Heart left ventricle (tissue), 16 donors: ENCODE measurements around the gene CGB2. TPM values are rescaled to one million over a fixed set of nuclear protein-coding genes. Genes with fewer than 3 reads are reported as not detected.
"Not testable (repeated sequence)": the region's sequence is repeated elsewhere in the genome, so short reads cannot be mapped to it uniquely, and the experiment has no call there.

Experiments
- ATAC-seq, 4 donors: fragments of 200-7000 bp; cut with Tn5 transposase; one replicate each; pipeline ENCODE4 v1.9.1; 2020 to 2022; ENCODE audit warnings: moderate library complexity in 4 of 4, mild to moderate bottlenecking in 3 of 4, moderate number of reproducible peaks in 1 of 4
- DNase-seq, 5 donors: peaks; one replicate each; pipeline ENCODE4 v3.0.0-alpha.2; 2020
- H3K27ac ChIP-seq, 12 donors: fragments of 200-600 bp; sonication (generic) in 4 of 12; one replicate each; pipeline versions ENCODE4 v1.5.0 to v1.8.0; 2016 to 2022; ENCODE audit warnings: mild to moderate bottlenecking in 2 of 12
- H3K27me3 ChIP-seq, 9 donors: fragments of 200-600 bp; sonication (generic) in 2 of 9; one replicate each; pipeline versions ENCODE4 v1.5.1 to v1.8.0; 2016 to 2022; ENCODE audit warnings: mild to moderate bottlenecking in 3 of 9
- H3K36me3 ChIP-seq, 9 donors: fragments of 200-600 bp; sonication (generic) in 2 of 9; one replicate each; pipeline versions ENCODE4 v1.5.0 to v1.8.0; 2018 to 2022; ENCODE audit warnings: mild to moderate bottlenecking in 2 of 9
- H3K4me1 ChIP-seq, 12 donors: fragments of 200-600 bp; sonication (generic) in 4 of 12; one replicate each; pipeline versions ENCODE4 v1.5.0 to v1.8.0; 2016 to 2022; ENCODE audit warnings: mild to moderate bottlenecking in 3 of 12
- H3K4me3 ChIP-seq, 12 donors: fragments of 200-600 bp; sonication (generic) in 4 of 12; one replicate each; pipeline versions ENCODE4 v1.5.0 to v1.8.0; 2017 to 2022; ENCODE audit warnings: mild to moderate bottlenecking in 9 of 12, moderate library complexity in 4 of 12
- H3K9me3 ChIP-seq, 12 donors: fragments of 200-600 bp; sonication (generic) in 4 of 12; one replicate each; pipeline versions ENCODE4 v1.5.0 to v1.8.0; 2016 to 2022; ENCODE audit warnings: mild to moderate bottlenecking in 1 of 12
- POLR2A ChIP-seq, 2 donors: fragments of 450-650 bp; IDR thresholded peaks; one replicate each; pipeline ENCODE4 v1.6.1; 2017; ENCODE audit warnings: antibody characterized with exemption in 2 of 2, mild to moderate bottlenecking in 2 of 2, moderate library complexity in 2 of 2
- WGBS, 4 donors: extraction: QIAGEN DNeasy Blood & Tissue Kit in 2 of 4; methylation state at CpG; one replicate each; pipeline versions ENCODE4 v1.1.5 to v1.1.7; 2013 to 2018; 5-methylcytosine and 5-hydroxymethylcytosine counted together
- intact Hi-C, 10 donors: fragments of 100-400 bp; cut with DNase I; formaldehyde crosslinking; loops; one replicate each; pipeline versions ENCODE4 v1.11.1 to v1.14.2; 2022
- polyA plus RNA-seq, 2 donors: library from polyadenylated mRNA; stranded (reverse); fragments of 200-250 nt; gene quantifications; one replicate each; pipeline ENCODE4 v1.2.3, GENCODE V29; 2013
- total RNA-seq, 9 donors: library from RNA; depleted of rRNA in 2 of 9; stranded (reverse); fragments of >200 nt in 2 of 9; fragmentation: NEBNext Ultra II Directional in 3 of 9; extraction: Animal tissue kit (Norgen Biotek cat#: 25700) in 3 of 9; gene quantifications; one replicate each; pipeline versions ENCODE4 v1.1.0 to v1.2.4, GENCODE V29; 2016 to 2023
- TF ChIP-seq, protein P1 (sequence below), 12 donors: fragments of 200-600 bp; sonication (generic) in 4 of 12; IDR thresholded peaks; one replicate each; pipeline versions ENCODE4 v1.5.0 to v1.8.0; 2018 to 2022; ENCODE audit warnings: antibody characterized with exemption in 12 of 12, mild to moderate bottlenecking in 5 of 12
- donor health status: ischemic (EF 13 %, LVEDD 7.1; RV severe dilation, severe dysfunction).
- donor health status: healthy with polysubstance abuse.
- donor health status: DM: no; HTN: yes; CAD: no.
- donor health status: DM: no; HTN: no; CAD: no.
- donor health status: ischemic (EF 25% LVEDD 6.9; RV normal size, moderate dysfunction).
- donor health status: ischemic (EF 25% LVEDD 5.7; RV mildly dilated, moderate dysfunction).
- donor health status: healthy.
- donor health status: DM: yes; HTN: yes; CAD: no.
- donor health status: ischemic (EF 35%, LVEDD 5.7; RV mildly dilated, moderate dysfunction).
- donor health status: nonischemic (EF 11% LVEDD 7.7; RV severe dilation, severe dysfunction).
- donor health status: DM: yes; HTN: yes; CAD: no.
- donor health status: PGD.
- donor health status: ischemic (EF 29% LVEDD 5.4; RV normal size, mild dysfunction).
- donor health status: nonischemic (EF 23%, LVEDD 6.1; RV moderate dilation, normal function).

CGB2 gene
- total and polyA plus RNA-seq, 11 donors = not detected

DNA sequence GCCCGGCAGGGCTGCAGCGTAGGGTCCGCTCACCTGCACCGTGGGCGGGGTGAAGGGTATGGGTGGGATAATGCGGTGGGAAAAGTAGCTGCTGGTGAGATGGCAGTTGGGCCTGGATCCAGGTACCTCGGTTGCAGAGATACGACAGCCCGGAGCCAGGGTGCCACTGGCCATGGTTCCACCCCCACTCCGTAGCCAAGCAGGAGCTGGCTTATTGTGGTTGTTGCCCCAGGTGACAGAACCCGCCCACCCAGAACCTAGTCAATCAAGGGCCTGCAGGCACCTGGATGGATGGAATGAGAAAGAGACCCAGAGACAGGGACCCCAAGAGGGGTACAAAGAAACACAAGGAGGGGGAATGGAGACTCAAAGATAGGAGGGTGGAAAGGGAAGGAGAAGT is 11.3 kb upstream of the CGB2 start:
- intact Hi-C loops = no loop called here
- H3K4me3 ChIP-seq = no peak overlapping the region
- 74 to 83% (median 79%) methylated on average over 11 of the region's 11 CpGs for WGBS, 4 donors
- H3K4me1 ChIP-seq = peaks cover 0 to 29% (median 16%) of the 10 kb centered on the region in 12 donors
- H3K27me3 ChIP-seq = peaks cover 0 to 25% (median 0%) of the 10 kb centered on the region in 9 donors
- TF ChIP-seq POLR2A (IDR thresholded peaks at IDR 0.05) = no peak
- TF ChIP-seq, protein P1, sequence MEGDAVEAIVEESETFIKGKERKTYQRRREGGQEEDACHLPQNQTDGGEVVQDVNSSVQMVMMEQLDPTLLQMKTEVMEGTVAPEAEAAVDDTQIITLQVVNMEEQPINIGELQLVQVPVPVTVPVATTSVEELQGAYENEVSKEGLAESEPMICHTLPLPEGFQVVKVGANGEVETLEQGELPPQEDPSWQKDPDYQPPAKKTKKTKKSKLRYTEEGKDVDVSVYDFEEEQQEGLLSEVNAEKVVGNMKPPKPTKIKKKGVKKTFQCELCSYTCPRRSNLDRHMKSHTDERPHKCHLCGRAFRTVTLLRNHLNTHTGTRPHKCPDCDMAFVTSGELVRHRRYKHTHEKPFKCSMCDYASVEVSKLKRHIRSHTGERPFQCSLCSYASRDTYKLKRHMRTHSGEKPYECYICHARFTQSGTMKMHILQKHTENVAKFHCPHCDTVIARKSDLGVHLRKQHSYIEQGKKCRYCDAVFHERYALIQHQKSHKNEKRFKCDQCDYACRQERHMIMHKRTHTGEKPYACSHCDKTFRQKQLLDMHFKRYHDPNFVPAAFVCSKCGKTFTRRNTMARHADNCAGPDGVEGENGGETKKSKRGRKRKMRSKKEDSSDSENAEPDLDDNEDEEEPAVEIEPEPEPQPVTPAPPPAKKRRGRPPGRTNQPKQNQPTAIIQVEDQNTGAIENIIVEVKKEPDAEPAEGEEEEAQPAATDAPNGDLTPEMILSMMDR (IDR thresholded peaks at IDR 0.05) = no peak
- DNase-seq = no peak
- no peak overlapping the region for H3K27ac ChIP-seq
- H3K36me3 ChIP-seq = peaks cover 0 to 11% (median 3%) of the 10 kb centered on the region in 9 donors
- ATAC-seq = no peak
- no peaks in the 10 kb centered on the region for H3K9me3 ChIP-seq

DNA sequence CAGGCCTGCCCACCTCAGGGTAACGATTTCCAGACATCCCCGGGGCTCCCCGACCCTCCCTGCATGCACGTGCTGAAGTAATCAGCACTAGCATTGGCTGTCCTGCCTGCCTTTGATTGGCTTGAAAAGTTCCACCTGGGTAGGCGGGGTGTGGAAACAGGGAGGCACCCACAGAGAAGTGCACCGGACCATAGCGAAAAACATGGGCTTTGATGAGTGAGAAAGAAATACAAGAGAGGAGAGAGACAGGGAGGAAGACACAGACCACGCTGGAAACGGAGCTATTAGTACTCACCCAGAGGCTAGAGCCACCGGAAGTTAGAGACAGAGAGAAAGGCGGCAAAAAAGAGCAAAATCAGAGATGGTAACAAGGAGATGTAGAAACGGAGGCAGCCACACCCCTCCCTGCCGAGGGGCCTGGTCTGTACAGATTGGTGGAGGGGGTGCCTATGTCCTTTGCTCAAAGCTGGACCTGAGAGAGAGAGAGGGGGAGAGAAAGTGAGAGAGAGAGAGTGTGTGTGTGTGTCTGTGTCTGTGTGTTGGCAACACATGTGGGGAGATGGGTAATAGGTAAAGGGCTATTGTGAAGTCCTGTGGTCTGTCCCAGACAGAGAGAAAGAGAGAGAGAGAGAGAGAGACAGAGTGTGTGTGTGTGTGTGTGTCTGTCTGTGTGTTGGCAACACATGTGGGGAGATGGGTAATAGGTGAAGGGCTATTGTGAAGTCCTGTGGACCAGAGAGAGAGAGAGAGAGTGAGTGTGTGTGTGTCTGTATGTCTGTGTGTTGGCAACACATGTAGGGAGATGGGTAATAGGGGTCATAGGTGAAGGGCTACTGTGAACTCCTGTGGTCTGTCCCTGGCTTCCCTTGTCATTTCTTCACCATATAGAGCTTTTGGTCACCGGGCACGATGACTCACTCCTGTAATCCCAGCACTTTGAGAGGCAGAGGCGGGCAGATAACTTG is 10.5 kb upstream of the CGB2 start:
- Histone ChIP-seq H3K4me1 (peaks cover 0 to 29% (median 16%) of the 10 kb centered on the region in 12 donors), H3K9me3 (no peaks in the 10 kb centered on the region), H3K36me3 (peaks cover 0 to 3% (median 0%) of the 10 kb centered on the region in 9 donors), H3K27me3 (peaks cover 0 to 25% (median 0%) of the 10 kb centered on the region in 9 donors), H3K4me3 (no peak overlapping the region), H3K27ac (no peak overlapping the region)
- no peak for ATAC-seq
- 47 to 51% (median 49%) methylated on average over 16 of the region's 16 CpGs for WGBS, 4 donors
- intact Hi-C loops = no loop called here
- no peak for DNase-seq
- TF ChIP-seq, protein P1 (IDR thresholded peaks at IDR 0.05) = no peak
- no peak for TF ChIP-seq POLR2A (IDR thresholded peaks at IDR 0.05)

DNA sequence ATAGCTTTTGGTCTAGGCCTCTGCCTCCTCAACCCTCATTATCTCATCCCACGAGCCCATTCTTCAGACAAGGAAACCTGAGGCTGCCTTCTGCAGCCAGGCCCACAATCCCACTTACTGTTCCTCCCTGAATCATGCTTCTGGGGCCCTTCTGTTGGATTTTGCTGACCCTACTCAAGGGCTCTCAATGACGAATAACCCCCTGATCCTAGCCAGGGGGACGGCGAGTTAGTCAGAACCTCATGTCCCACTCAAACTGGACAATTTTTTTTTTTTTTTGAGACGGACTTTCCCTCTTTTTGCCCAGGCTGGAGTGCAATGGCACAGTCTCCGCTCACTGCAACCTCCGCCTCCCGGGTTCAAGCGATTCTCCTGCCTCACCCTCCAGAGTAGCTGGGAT is 9.6 kb upstream of the CGB2 start:
- no peak overlapping the region for H3K4me3 ChIP-seq
- H3K4me1 ChIP-seq = peaks cover 0 to 27% (median 16%) of the 10 kb centered on the region in 12 donors
- 87 to 94% (median 90%) methylated on average over 9 of the region's 9 CpGs for WGBS, 4 donors
- no peak for ATAC-seq
- H3K27me3 ChIP-seq = peaks cover 0 to 25% (median 0%) of the 10 kb centered on the region in 9 donors
- no peaks in the 10 kb centered on the region for H3K36me3 ChIP-seq
- TF ChIP-seq POLR2A (IDR thresholded peaks at IDR 0.05) = no peak
- TF ChIP-seq, protein P1 (IDR thresholded peaks at IDR 0.05) = no peak
- H3K27ac ChIP-seq = no peak overlapping the region
- DNase-seq = no peak
- H3K9me3 ChIP-seq = no peaks in the 10 kb centered on the region
- intact Hi-C loops = no loop called here

DNA sequence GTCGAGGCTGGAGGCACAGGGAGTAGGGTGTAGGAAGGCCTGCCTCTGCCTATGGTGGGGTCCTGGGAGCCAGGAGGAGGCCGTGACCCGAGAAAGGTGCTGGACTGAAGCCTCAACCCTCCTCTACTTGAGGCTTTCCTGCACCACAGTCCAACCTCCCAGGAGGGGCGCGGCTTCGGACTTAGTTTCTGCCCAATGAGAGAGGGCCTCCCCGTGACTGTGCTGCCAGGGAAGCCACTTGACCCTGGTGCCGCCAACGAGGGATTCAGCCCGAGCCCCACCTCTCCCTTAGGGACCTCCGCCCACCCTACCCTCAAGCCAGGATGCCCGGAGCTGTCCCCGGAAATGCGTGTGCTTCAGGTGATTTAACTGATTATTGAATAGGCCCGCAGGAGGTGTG is 7.5 kb upstream of the CGB2 start, which contains the start of gene CGB3:
TSS of gene CGB3 (minus strand) at position 101 of the 400 bp plus-strand sequence. CDS start 362 bp downstream, outside the sequence.
- WGBS, 4 donors = 67 to 80% (median 67%) methylated on average over 13 to 15 of the region's 15 CpGs; no CpG with 5 or more reads in 1 of the 4 donors
- H3K9me3 ChIP-seq, H3K27ac ChIP-seq, H3K4me3 ChIP-seq, H3K36me3 ChIP-seq, ATAC-seq, H3K4me1 ChIP-seq, intact Hi-C loops, DNase-seq: not testable (repeated sequence)
- H3K27me3 ChIP-seq = peaks cover 0 to 14% (median 0%) of the 10 kb centered on the region in 9 donors

DNA sequence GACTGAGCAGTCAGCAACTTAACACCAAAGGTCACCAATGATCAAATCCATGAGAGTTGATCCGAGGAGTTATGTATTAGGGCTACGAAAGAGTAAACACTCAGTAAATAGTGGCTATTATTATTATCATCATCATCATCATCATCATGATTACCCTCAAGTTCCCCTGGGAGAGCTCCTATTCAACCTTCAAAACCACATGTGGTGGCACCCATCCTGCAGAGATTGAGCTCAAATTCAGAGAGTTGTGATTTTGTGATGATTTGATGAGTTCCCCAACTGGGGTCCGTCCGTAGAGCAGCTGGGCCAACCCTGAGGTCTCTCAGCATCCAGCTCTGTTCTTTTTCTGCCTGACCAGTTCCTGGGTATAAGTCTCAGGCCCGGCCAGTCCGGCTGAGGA is 6.6 kb upstream of the CGB2 start:
- WGBS, 4 donors = 81 to 94% (median 86%) methylated on average over 3 to 4 of the region's 6 CpGs
- ATAC-seq, H3K36me3 ChIP-seq, H3K4me3 ChIP-seq, H3K27ac ChIP-seq, H3K27me3 ChIP-seq, DNase-seq, H3K9me3 ChIP-seq, H3K4me1 ChIP-seq, intact Hi-C loops: not testable (repeated sequence)

DNA sequence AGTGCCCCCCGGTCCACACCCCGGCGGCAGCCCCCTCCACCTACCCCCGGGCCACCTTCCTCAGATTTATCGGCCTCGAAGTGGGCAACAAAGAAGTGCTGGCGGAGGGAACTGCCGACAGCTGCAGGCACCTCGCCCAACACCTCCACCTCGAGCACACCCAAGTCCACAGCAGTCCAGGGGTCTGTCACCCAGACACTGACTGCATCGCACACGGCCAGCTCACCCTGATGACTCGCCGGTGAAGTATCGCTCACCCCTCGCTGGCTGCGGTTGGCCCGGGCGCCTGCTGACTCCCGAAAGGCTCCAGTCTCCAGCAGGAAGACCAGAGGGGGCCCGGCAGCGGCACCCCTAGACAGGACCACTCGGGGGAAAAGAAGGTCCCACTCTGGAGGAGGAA is 6.1 kb upstream of the CGB2 start:
- H3K27ac ChIP-seq, H3K4me3 ChIP-seq, DNase-seq, H3K36me3 ChIP-seq, H3K4me1 ChIP-seq, H3K27me3 ChIP-seq, ATAC-seq, H3K9me3 ChIP-seq, intact Hi-C loops: not testable (repeated sequence)
- 63 to 80% (median 72%) methylated on average over 11 to 23 of the region's 23 CpGs for WGBS, 4 donors

DNA sequence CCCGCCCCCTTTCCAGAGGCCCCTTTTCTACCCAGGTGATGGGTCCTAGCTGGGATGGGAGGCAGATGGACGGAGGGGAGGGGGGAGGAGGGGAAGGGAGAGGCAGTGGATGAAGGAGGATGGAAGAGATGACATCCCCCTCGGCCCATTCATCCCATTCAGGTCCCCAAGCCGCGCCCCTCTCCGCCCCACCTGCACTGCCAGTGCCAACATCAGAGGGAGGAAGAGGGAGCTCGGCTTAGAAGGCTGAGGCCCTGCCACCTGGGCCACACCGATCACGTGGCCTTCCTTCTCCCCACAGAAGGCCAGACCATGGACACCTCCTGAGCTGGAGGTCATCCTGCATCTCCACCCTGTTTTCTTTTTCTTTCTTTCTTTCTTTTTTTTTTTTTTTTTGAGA is 3.0 kb upstream of the CGB2 start:
- ATAC-seq, H3K27ac ChIP-seq, intact Hi-C loops, H3K9me3 ChIP-seq, H3K4me1 ChIP-seq, H3K27me3 ChIP-seq, DNase-seq, H3K4me3 ChIP-seq, H3K36me3 ChIP-seq: not testable (repeated sequence)
- WGBS, 4 donors = 82 to 87% (median 84%) methylated on average over 9 of the region's 9 CpGs

DNA sequence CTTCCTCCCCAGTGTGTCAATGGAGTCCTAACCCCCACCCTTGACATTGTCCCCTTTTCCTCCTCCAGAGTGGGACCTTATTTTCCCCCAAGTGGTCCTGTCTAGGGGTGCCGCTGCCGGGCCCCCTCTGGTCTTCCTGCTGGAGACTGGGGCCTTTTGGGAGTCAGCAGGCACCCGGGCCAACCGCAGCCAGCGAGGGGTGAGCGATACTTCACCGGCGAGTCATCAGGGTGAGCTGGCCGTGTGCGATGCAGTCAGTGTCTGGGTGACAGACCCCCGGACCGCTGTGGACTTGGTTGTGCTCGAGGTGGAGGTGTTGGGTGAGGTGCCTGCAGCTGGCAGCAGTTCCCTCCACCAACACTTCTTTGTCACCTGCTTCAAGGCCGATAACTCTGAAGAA is 1.9 kb upstream of the CGB2 start:
- H3K27ac ChIP-seq, H3K4me1 ChIP-seq, H3K36me3 ChIP-seq, H3K9me3 ChIP-seq, ATAC-seq, intact Hi-C loops, H3K4me3 ChIP-seq, DNase-seq, H3K27me3 ChIP-seq: not testable (repeated sequence)
- 79 to 87% (median 83%) methylated on average over 10 to 14 of the region's 14 CpGs for WGBS, 4 donors
